GM18907 (cell line): ENCODE data around the gene HSPA12B.
A peak's percentile ranks its signal among the peaks of the same experiment; 100 is the strongest.

Experiments used
- ATAC-seq: cut with Tn5 transposase; IDR thresholded peaks from one replicate; pipeline ENCODE4 v1.9.1; 2021; ENCODE audit warnings: mild to moderate bottlenecking, moderate library complexity; ENCODE audit not compliant: unreplicated experiment

HSPA12B gene

GRCh38 chr20:3763671-3764601 lies 31.5 kb downstream of the HSPA12B start:
- no peak for ATAC-seq

GRCh38 chr20:3764659-3765058 lies 32.2 kb downstream of the HSPA12B start:
- no peak for ATAC-seq

- no peak for ATAC-seq
These were observed 32.8 kb downstream of the HSPA12B start for GRCh38 chr20:3765171-3765882.

- ATAC-seq = no peak
These were observed 34.1 kb downstream of the HSPA12B start for GRCh38 chr20:3766422-3767109.

GRCh38 chr20:3767110-3767426 lies 34.6 kb downstream of the HSPA12B start:
- no peak for ATAC-seq

GRCh38 chr20:3767427-3768341 lies 35.2 kb downstream of the HSPA12B start, which contains the start of gene ADISSP:
Gene ADISSP (minus strand): TSS chr20:3767753. CDS start chr20:3760100, 7,653 bp downstream.
- ATAC-seq = peak; percentile 96

- ATAC-seq = peak; percentile 50
These were observed 36.1 kb downstream of the HSPA12B start for GRCh38 chr20:3768342-3769130.

- no peak for ATAC-seq
These were observed 39.1 kb downstream of the HSPA12B start for GRCh38 chr20:3771552-3772058.

- ATAC-seq = no peak
These were observed 43.1 kb downstream of the HSPA12B start for GRCh38 chr20:3775457-3776108.

GRCh38 chr20:3777381-3777715 lies 44.9 kb downstream of the HSPA12B start:
- ATAC-seq = no peak

- no peak for ATAC-seq
These were observed 45.5 kb downstream of the HSPA12B start for GRCh38 chr20:3777716-3778629.

GRCh38 chr20:3778976-3779375 lies 46.5 kb downstream of the HSPA12B start:
- ATAC-seq = no peak

- ATAC-seq = peak; percentile 52
These were observed 48.8 kb downstream of the HSPA12B start, which contains the start of gene SPEF1 for GRCh38 chr20:3781153-3781910. Gene SPEF1 (minus strand): TSS chr20:3781448. CDS start chr20:3781287, 161 bp downstream.

GRCh38 chr20:3782597-3782996 lies 50.1 kb downstream of the HSPA12B start:
- ATAC-seq = no peak

GRCh38 chr20:3783068-3783489 lies 50.6 kb downstream of the HSPA12B start:
- ATAC-seq = no peak

GRCh38 chr20:3783511-3784195 lies 51.2 kb downstream of the HSPA12B start:
- no peak for ATAC-seq
